Activated CD4-positive, alpha-beta T cell treated with anti-CD3 and anti-CD28 coated beads, Interleukin-2, amount 10 ng/mL, durations not matched to agents 24 days and 14 days (primary cell): ENCODE data around the gene TUFT1. TPM values are rescaled to one million over a fixed set of nuclear protein-coding genes. Genes with fewer than 3 reads are reported as not detected.
"Not testable (repeated sequence)": the region's sequence is repeated elsewhere in the genome, so short reads cannot be mapped to it uniquely, and the experiment has no call there.

Experiments used
- DNase-seq: peaks from one replicate; pipeline ENCODE4 v3.0.0; 2022
- H3K27ac Mint-ChIP-seq: one replicate; pipeline ENCODE4 v1.8.0; 2022; ENCODE audit warnings: mild to moderate bottlenecking, mixed read lengths
- H3K27me3 Mint-ChIP-seq: one replicate; pipeline ENCODE4 v1.8.0; 2022; ENCODE audit warnings: mixed read lengths
- H3K36me3 Mint-ChIP-seq: one replicate; pipeline ENCODE4 v1.8.0; 2022; ENCODE audit warnings: low read depth, mild to moderate bottlenecking, mixed read lengths
- H3K4me1 Mint-ChIP-seq: one replicate; pipeline ENCODE4 v1.8.0; 2021; ENCODE audit warnings: mixed read lengths
- H3K4me3 Mint-ChIP-seq: one replicate; pipeline ENCODE4 v1.8.0; 2022; ENCODE audit warnings: mild to moderate bottlenecking, moderate library complexity, mixed read lengths
- H3K9me3 Mint-ChIP-seq: one replicate; pipeline ENCODE4 v1.8.0; 2021; ENCODE audit warnings: mixed read lengths
- intact Hi-C: fragments of 100-400 bp; cut with micrococcal nuclease; formaldehyde crosslinking; loops from one replicate; pipeline ENCODE4 v1.15.1; 2023
- total RNA-seq: library from RNA; stranded (reverse); gene quantifications from 2 replicates; pipeline ENCODE4 v1.2.3, GENCODE V29; 2022

Gene TUFT1
- total RNA-seq, 1 donor from 2014 or later: 1.7 TPM

- Mint-ChIP-seq H3K4me3 (no peak overlapping the region), H3K4me1 (peaks cover 43% of the 10 kb centered on the region), H3K27ac (no peak overlapping the region), H3K9me3 (no peaks in the 10 kb centered on the region), H3K36me3 (peaks cover 9% of the 10 kb centered on the region), H3K27me3 (no peaks in the 10 kb centered on the region)
- intact Hi-C loops: loop anchor here (10.0 kb wide), 1 partner anchor 161 kb away; the partner anchor contains the start of gene POGZ
- DNase-seq: no peak
These were observed 75.8 kb downstream of the TUFT1 start for GRCh38 chr1:151615711-151616504.

GRCh38 chr1:151616505-151616849, 76.4 kb downstream of the TUFT1 start:
- Mint-ChIP-seq H3K36me3 (peaks cover 11% of the 10 kb centered on the region), H3K4me1 (peaks cover 44% of the 10 kb centered on the region), H3K27ac (no peak overlapping the region), H3K27me3 (no peaks in the 10 kb centered on the region), H3K4me3 (no peak overlapping the region), H3K9me3 (no peaks in the 10 kb centered on the region)
- DNase-seq: no peak
- intact Hi-C loops: loop anchor here (10.0 kb wide), 1 partner anchor 162 kb away; the partner anchor contains the start of gene POGZ

- Mint-ChIP-seq H3K4me1 (peaks cover 40% of the 10 kb centered on the region), H3K9me3 (no peaks in the 10 kb centered on the region), H3K36me3 (peaks cover 11% of the 10 kb centered on the region), H3K4me3 (no peak overlapping the region), H3K27ac (no peak overlapping the region), H3K27me3 (no peaks in the 10 kb centered on the region)
- intact Hi-C loops: loop anchor here (10.0 kb wide), 1 partner anchor 163 kb away; the partner anchor contains the start of gene POGZ
- no peak for DNase-seq
These were observed 77.9 kb downstream of the TUFT1 start for GRCh38 chr1:151618003-151618402.

- H3K27ac Mint-ChIP-seq: no peak overlapping the region
- peaks cover 7% of the 10 kb centered on the region for H3K36me3 Mint-ChIP-seq
- DNase-seq: no peak
- intact Hi-C loops: loop anchor here (10.0 kb wide), 1 partner anchor 164 kb away; the partner anchor contains the start of gene POGZ
- H3K4me3 Mint-ChIP-seq: no peak overlapping the region
- no peaks in the 10 kb centered on the region for H3K27me3 Mint-ChIP-seq
- peaks cover 35% of the 10 kb centered on the region for H3K4me1 Mint-ChIP-seq
- no peaks in the 10 kb centered on the region for H3K9me3 Mint-ChIP-seq
These were observed 78.4 kb downstream of the TUFT1 start for GRCh38 chr1:151618470-151618869.

GRCh38 chr1:151618996-151619395, 78.9 kb downstream of the TUFT1 start:
- peaks cover 31% of the 10 kb centered on the region for H3K4me1 Mint-ChIP-seq
- H3K36me3 Mint-ChIP-seq, DNase-seq, H3K27me3 Mint-ChIP-seq, H3K9me3 Mint-ChIP-seq, H3K4me3 Mint-ChIP-seq, H3K27ac Mint-ChIP-seq: not testable (repeated sequence)
- intact Hi-C loops: loop anchor here (10.0 kb wide), 1 partner anchor 164 kb away; the partner anchor contains the start of gene POGZ

- intact Hi-C loops: loop anchor here (10.0 kb wide), 1 partner anchor 165 kb away; the partner anchor contains the start of gene POGZ
- Mint-ChIP-seq H3K4me3 (no peak overlapping the region), H3K9me3 (no peaks in the 10 kb centered on the region), H3K27me3 (no peaks in the 10 kb centered on the region), H3K4me1 (peaks cover 29% of the 10 kb centered on the region), H3K27ac (no peak overlapping the region), H3K36me3 (peaks cover 7% of the 10 kb centered on the region)
- no peak for DNase-seq
These were observed 79.5 kb downstream of the TUFT1 start for GRCh38 chr1:151619489-151620093.

GRCh38 chr1:151620286-151620685, 80.2 kb downstream of the TUFT1 start:
- Mint-ChIP-seq H3K27ac (no peak overlapping the region), H3K27me3 (no peaks in the 10 kb centered on the region), H3K9me3 (no peaks in the 10 kb centered on the region), H3K4me1 (peaks cover 27% of the 10 kb centered on the region), H3K36me3 (peaks cover 6% of the 10 kb centered on the region), H3K4me3 (no peak overlapping the region)
- intact Hi-C loops: no loop called here
- no peak for DNase-seq

- Mint-ChIP-seq H3K9me3 (no peaks in the 10 kb centered on the region), H3K27me3 (no peaks in the 10 kb centered on the region), H3K36me3 (peaks cover 5% of the 10 kb centered on the region), H3K4me3 (no peak overlapping the region), H3K4me1 (peaks cover 19% of the 10 kb centered on the region), H3K27ac (no peak overlapping the region)
- intact Hi-C loops: no loop called here
- no peak for DNase-seq
These were observed 81.2 kb downstream of the TUFT1 start for GRCh38 chr1:151621351-151621750.

- H3K9me3 Mint-ChIP-seq: no peaks in the 10 kb centered on the region
- H3K27me3 Mint-ChIP-seq: no peaks in the 10 kb centered on the region
- no peak overlapping the region for H3K4me3 Mint-ChIP-seq
- H3K36me3 Mint-ChIP-seq: peaks cover 5% of the 10 kb centered on the region
- H3K27ac Mint-ChIP-seq: no peak overlapping the region
- intact Hi-C loops: no loop called here
- H3K4me1 Mint-ChIP-seq: peaks cover 11% of the 10 kb centered on the region
- no peak for DNase-seq
These were observed 84.7 kb downstream of the TUFT1 start for GRCh38 chr1:151624783-151625182.

GRCh38 chr1:151626740-151627334, 86.7 kb downstream of the TUFT1 start:
- no peak for DNase-seq
- intact Hi-C loops: no loop called here
- Mint-ChIP-seq H3K4me1 (peaks cover 1% of the 10 kb centered on the region), H3K9me3 (no peaks in the 10 kb centered on the region), H3K4me3 (no peak overlapping the region), H3K27me3 (no peaks in the 10 kb centered on the region), H3K36me3 (peaks cover 3% of the 10 kb centered on the region), H3K27ac (no peak overlapping the region)

- no peak for DNase-seq
- intact Hi-C loops: no loop called here
- Mint-ChIP-seq H3K4me1 (no peaks in the 10 kb centered on the region), H3K27ac (no peak overlapping the region), H3K4me3 (no peak overlapping the region), H3K9me3 (no peaks in the 10 kb centered on the region), H3K27me3 (no peaks in the 10 kb centered on the region), H3K36me3 (peaks cover 3% of the 10 kb centered on the region)
These were observed 89.2 kb downstream of the TUFT1 start for GRCh38 chr1:151629278-151629677.
